LoVo (cell line): ENCODE results near the gene PET117.
"Not testable (repeated sequence)": the region's sequence is repeated elsewhere in the genome, so short reads cannot be mapped to it uniquely, and the experiment has no call there.

Experiments used
- DNase-seq: peaks from one replicate; pipeline ENCODE4 v3.0.0-alpha.2; 2016; ENCODE audit warnings: low spot score

PET117 gene, protein sequence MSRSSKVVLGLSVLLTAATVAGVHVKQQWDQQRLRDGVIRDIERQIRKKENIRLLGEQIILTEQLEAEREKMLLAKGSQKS

DNA sequence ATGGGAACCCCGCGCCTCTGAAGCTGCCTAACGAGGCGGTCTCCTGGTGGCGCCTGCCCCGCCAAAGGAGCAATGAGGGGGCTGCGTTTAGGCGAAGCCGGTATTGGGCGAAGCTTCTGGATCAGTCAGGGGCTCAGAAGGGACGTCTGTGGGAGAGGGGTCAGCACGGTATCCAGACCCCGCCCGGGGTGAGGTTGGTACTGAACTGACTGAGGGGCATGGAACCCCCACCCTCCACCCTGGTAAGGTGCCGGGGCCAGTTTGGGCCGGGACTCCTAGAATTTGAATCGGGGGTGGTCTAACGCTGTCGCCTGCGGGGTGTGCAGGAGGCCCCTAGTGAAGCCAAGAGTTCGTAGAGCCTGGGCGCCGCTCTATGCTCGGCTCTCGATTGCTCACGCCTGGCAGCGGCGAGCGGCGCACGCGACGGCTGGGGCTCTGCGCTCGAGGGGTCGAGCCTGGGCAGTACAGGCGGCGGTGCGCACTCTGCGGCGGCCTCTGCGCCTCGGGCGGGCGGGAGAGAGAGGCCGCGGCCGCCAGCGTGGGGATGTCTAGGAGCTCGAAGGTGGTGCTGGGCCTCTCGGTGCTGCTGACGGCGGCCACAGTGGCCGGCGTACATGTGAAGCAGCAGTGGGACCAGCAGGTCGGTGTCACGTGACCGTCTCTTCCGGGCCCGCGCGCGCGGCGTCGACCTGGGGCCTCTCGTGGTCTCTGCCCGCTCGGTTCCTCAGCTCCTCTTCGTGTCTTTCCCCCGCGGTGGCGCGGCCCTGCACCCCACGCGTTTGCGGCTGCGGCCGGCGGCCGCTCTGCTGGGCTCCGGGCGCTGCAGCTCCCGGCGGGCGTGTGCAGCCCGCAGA is at the start of gene PET117, which contains the start of gene KAT14:
Gene PET117, plus strand, starts transcription at position 452 of the 854 bp plus-strand sequence. Its CDS starts 93 bp downstream, at position 545.
Gene KAT14, plus strand, starts transcription at position 452 of the 854 bp plus-strand sequence. CDS start 4,798 bp downstream, outside the sequence.
- DNase-seq: peak; percentile 86

- not testable (repeated sequence) for DNase-seq
These were observed 49.4 kb upstream of the PET117 start for GRCh38 chr20:18088298-18088697.

DNA sequence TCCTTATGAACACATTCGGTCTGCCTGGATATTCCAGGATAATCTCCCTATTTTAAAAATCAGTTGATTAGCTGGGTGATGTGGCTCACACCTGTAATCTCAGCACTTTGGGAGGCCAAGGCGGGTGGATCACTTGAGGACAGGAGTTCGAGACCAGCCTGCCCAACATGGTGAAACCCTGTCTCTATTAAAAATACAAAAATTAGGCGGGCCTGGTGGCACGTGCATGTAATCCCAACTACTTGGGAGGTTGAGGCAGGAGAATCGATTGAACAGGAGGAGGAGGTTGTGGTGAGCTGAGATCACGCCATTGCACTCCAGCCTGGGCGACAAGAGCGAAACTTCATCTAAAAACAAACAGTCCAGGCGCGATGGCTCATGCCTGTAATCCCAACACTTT is 48.8 kb upstream of the PET117 start:
- not testable (repeated sequence) for DNase-seq

GRCh38 chr20:18090044-18090443 is 47.6 kb upstream of the PET117 start:
- no peak for DNase-seq

DNA sequence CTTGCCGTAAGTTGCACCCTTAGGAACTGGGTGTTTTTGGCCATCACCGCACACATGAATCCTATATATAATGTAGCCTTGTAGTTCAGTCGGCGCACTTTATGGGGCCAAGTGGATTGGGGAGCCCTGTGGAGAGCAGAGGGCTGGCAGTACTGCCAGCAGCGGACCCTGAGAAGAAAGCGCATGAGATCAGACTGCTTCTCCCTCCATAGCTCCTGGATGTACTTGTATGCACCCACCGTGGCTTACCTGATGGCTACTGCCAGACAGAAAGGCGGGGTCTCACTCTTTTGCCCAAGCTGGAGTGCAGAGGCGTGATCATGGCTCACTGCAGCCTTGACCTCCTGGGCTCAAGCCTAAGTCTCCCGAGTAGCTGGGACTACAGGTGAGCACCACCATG is 47.2 kb upstream of the PET117 start:
- DNase-seq: no peak

- peak; percentile 22 for DNase-seq
These were observed 46.0 kb upstream of the PET117 start for GRCh38 chr20:18091623-18092022.

- DNase-seq: no peak
These were observed 44.8 kb upstream of the PET117 start for GRCh38 chr20:18092890-18093289.

- DNase-seq: no peak
These were observed 44.3 kb upstream of the PET117 start for GRCh38 chr20:18093388-18093787.

- no peak for DNase-seq
These were observed 43.5 kb upstream of the PET117 start for GRCh38 chr20:18094191-18094590.

DNA sequence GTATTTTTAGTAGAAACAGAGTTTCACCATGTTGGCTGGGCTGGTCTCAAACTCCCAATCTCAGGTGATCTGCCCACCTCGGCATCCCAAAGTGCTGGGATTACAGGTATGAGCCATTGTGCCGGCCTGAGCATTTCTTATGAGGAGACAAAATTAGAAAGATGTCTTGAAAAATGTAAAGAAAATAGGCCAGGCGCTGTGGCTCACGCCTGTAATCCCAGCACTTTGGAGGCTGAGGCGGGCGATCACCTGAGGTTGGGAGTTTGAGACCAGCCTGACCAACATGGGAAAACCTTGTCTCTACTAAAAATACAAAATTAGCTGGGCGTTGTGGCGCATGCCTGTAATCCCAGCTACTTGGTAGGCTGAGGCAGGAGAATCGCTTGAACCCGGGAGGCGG is 37.1 kb upstream of the PET117 start:
- not testable (repeated sequence) for DNase-seq

- no peak for DNase-seq
These were observed 36.4 kb upstream of the PET117 start for GRCh38 chr20:18101125-18101810.

GRCh38 chr20:18103497-18103896 is 34.2 kb upstream of the PET117 start:
- no peak for DNase-seq

DNA sequence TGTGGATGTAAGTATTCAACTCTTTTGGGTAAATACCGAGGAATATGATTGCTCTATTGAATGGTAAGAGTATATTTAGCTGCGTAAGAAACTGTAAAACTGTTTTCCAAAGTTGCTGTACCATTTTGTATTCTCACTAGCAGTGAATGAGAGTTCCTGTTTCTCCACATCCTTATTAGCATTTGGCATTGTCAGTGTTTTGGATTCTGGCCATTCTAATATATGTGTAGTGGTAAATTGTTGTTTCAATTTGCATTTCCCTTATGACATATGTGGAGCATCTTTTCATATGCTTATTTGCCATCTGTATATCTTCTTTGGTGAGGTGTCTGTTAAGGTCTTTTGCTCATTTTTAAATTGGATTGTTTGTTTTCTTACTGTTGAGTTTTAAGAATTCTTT is 29.3 kb upstream of the PET117 start:
- DNase-seq: no peak

DNA sequence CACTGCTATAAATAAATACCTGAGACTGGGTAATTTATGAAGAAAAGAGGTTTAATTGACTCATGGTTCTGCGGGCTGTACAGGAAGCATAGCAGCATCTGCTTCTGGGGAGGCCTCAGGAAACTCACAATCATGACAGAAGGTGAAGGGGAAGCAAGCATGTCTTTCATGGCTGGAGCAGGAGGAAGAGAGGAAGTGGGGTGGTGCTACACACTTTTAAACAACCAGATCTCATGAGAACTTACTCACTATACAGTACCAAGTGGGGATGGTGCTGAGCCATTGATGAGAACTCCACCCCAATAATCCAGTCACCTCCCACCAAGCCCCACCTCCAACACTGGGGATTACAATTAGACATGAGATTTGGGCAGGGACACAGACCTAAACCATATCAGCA is 9.1 kb upstream of the PET117 start:
- DNase-seq: not testable (repeated sequence)

GRCh38 chr20:18132663-18133062 is 5.0 kb upstream of the PET117 start:
- no peak for DNase-seq

DNA sequence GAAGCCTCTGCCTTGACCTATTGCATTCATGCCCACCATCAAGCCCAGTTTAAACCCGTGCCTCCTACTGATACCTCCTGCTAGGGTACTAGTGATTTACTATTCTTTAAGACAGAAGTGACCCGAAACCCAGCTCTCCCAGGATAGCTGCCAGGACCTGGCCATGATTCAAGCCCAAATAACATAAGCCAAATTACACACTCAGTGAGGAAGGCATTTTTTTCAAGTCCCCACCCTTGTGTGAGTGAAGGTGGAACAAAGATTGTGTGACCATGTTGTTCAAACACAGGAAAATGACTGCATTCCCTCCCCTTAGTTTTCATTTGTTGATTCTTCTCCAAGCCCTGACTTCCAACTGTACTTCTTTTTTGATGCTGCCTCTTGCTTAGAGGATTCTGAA is 3.7 kb upstream of the PET117 start:
- DNase-seq: no peak

- DNase-seq: no peak
These were observed 561 bp downstream of the PET117 start for GRCh38 chr20:18138266-18138582.

DNA sequence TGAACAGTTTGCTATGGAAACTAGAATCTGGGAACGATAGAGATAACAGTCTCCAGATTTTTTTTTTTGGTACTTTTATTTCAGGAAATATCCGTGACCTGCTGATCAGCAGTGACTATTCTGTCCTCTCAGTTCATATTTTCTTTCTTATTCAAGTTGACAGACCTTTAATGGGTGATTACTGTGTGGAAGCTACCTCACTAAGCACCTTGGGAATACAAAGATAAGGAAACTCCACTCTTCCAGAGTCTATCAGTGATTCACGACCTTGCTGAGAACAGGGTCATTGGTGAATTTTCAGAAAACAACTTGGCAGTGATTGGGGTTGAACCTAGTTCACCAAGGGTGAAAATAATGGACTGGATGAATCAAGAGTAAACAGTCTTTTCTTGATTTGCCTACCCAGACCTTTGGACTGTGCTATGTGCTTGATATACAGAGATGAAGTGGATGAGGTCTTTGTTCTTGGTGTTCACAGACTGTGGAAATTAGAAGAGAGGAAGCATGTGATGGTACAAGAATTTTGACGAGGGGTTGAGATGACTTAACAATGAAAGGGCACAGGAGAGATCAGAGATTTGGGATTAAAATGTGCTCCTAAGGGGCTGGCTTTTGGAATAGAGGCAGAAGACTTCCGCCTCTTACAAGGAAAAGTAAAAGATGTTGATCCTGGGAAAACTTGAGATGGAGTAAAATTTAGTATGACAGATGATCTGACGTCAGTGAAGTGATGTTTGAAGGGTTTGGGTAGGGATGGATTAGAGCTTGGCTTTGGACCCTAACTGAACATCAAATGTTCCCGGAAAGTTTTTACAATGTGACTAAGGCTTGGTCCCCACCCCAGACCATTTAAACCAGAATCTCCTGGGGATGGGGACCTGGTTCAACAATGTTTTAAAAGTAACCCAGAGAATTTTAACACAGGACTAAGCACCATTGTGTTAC is 1.2 kb downstream of the PET117 start:
- no peak for DNase-seq

GRCh38 chr20:18139832-18140231 is 2.2 kb downstream of the PET117 start:
- DNase-seq: no peak

DNA sequence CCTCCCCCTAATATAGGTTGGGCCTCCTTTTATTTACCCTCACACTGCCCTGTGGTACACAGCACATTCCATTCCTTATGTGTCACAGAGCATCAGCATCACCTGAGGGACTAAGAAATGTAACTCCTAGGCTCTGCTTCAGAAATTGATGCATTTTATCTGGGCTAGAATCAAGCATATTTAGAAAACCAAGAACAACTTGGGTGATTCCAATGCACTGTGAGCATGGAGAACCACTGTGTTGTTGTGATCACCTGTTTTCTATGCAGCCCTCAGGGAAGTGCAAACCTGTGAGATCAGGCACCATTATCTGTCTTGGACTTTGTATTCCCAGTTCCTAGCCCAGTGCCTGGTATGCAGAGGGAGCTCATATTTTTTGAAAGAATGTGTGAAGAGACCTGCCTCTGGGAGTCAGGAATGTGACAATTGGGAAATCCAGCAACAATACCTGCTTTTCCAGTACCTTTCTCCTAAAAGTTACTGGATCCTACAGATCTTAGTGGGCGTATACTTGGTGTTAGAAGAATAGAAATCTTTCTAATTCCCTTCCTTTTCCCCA is 7.0 kb downstream of the PET117 start:
- peak; percentile 32 for DNase-seq

DNA sequence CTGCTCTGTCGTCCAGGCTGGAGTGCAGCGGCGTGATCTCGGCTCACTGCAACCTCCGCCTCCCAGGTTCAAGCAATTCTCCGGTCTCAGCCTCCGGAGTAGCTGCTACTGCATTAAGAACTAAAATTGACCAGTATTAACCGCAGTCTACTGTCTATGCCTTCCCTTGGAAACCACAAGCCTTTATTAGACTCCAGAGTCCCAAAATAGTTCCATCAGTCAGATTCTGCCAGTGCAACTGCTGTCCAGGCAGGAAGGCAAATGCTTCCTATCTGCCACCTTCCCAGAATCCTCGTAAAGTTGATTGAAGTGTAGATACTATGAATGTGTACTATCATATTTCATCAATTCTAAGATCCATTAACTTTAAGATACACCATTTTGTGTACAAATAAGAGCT is 16.7 kb downstream of the PET117 start:
- DNase-seq: no peak

GRCh38 chr20:18156045-18156444 is 18.4 kb downstream of the PET117 start:
- DNase-seq: no peak
